MM.1S (cell line): Measurements from ENCODE around the gene PGLYRP1.

ENCODE experiments used
- CTCF ChIP-seq: fragments of 300-600 bp; sonication (generic); IDR thresholded peaks from 2 replicates; pipeline ENCODE4 v1.5.1; 2016; ENCODE audit warnings: antibody characterized with exemption, low read length, mixed read lengths
- EZH2 ChIP-seq: fragments of 300-600 bp; sonication (generic); optimal IDR thresholded peaks from 2 replicates; pipeline ENCODE3; 2017; ENCODE audit warnings: low read depth, mild to moderate bottlenecking, antibody characterized with exemption, low read length, mixed read lengths
- EZH2phosphoT487 ChIP-seq: fragments of 300-600 bp; sonication (generic); IDR thresholded peaks from 2 replicates; pipeline ENCODE4 v1.6.1; 2018; ENCODE audit warnings: antibody characterized with exemption, low read length

- TF ChIP-seq CTCF (no peak), EZH2 (no peak), EZH2phosphoT487 (no peak)
Observed at GRCh38 chr19:46031781-46032596, 9.1 kb upstream of the PGLYRP1 start.
